GM21723 (cell line): ENCODE data around the gene IWS1.

Experiments
- ATAC-seq: cut with Tn5 transposase; IDR thresholded peaks from one replicate; pipeline ENCODE4 v1.9.1; 2021; ENCODE audit warnings: mild to moderate bottlenecking, moderate library complexity; ENCODE audit not compliant: unreplicated experiment

IWS1 gene

GRCh38 chr2:127506510-127506909, 19.8 kb downstream of the IWS1 start:
- no peak for ATAC-seq

- no peak for ATAC-seq
Observed at GRCh38 chr2:127504552-127505430, 21.5 kb downstream of the IWS1 start.

DNA sequence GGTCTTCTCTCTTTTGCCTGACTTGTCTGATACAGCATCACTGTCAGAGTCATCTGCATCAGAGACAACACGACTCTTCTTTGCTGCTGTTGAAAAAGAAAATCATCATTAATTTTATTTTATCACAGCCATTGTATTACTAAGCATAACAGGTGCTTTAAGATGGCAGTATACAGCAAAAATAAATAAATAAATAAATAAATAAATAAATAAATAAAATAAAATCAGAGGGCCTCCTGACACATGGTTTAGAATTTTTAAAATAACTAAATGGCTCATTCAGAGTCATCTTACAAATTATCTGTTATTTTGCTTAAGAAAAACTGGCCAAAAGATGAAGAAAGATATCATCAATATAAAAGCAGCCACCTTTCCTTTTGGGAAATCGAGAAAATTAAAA, 22.8 kb downstream of the IWS1 start:
- no peak for ATAC-seq

DNA sequence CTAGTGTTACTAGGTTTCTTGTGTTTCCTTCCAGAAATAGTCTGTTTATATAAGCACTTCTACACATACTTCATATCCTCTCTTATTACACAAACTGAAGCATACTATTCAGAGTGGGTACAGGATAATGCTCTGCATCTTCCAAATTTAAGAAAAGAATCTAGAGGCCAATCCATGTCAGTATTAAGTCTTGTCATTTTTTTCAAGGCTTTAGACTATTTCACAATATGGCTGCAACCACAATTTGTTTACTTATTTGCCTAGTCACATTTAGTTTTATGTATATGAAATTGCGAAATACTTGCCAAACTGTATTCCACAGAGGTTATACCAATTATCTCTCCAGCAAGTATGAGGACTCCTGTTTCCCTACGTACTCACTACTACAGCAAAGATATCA, 27.9 kb downstream of the IWS1 start:
- ATAC-seq, result no peak

DNA sequence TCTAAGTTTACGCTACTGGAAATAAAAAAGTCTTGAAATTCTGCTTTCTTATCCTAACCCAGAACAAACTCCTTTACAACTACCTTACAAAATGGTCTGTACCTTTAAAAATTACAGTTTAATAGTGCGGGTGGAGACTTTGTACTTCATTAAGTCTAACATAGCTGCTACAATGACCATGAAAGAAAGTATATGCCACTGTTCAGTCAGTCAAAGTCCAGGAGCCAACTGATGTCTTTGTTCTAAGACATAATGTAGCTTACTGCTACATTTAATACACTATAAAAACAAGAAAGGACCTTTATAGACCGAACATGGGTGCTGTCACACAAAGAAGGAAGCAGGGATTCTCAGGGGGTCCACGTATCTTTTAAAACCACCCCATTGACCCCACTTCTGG, 36.0 kb downstream of the IWS1 start:
- ATAC-seq, result no peak

DNA sequence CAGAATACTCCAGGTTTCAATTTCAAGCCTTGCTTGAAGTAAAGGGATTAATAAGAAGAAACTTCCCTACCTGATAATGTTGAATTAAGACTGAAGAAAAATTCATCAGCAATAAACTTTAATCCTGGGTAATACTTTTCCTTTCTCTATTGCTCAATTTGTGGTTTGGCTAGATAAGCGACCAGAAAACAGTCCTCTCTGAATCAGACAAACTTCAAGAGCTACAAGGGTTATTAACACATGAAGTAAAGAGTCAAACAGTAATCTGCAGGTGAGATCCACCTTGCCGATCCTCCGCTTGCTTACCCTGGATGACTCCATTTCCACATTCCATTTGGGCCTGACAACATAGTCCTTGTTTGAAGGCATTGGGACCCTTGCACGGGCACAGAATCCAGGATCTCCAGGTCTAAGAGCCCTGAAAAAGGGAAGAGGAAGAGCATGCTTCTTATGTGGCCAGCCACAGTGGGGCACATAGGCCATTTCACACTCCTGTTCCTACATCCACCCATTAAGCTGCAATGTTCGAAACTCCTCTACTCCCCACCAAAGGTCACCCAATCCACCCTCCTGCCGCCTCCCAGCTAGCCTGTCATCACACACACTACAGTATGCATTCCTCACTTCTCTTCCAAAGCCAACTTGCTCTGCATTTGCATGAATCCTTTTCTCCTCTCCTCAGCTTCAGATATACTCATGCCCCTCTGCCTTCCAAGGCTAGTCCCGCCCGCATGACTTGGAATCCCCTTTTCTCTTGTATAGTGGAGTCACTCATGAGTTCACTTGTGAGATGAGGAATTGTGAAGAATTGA, 39.8 kb downstream of the IWS1 start:
- ATAC-seq, result no peak

DNA sequence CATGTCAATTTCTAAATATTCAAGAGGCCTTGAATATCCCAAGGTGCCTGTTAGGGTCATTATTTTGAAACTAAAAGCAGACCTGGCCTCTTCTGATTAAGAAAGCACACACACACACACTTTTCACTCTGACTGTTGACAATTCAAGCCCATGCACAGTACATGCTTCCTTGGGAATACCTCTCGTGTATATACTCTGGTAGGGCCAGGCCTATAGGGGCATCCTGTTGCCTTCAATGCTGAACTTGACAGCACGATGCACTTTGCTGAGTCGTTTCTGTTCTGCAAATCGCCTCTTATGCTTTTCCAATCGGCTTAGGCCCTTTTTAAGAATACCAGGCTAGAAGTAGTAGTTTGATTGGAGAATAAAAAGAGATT, 40.6 kb downstream of the IWS1 start:
- no peak for ATAC-seq

DNA sequence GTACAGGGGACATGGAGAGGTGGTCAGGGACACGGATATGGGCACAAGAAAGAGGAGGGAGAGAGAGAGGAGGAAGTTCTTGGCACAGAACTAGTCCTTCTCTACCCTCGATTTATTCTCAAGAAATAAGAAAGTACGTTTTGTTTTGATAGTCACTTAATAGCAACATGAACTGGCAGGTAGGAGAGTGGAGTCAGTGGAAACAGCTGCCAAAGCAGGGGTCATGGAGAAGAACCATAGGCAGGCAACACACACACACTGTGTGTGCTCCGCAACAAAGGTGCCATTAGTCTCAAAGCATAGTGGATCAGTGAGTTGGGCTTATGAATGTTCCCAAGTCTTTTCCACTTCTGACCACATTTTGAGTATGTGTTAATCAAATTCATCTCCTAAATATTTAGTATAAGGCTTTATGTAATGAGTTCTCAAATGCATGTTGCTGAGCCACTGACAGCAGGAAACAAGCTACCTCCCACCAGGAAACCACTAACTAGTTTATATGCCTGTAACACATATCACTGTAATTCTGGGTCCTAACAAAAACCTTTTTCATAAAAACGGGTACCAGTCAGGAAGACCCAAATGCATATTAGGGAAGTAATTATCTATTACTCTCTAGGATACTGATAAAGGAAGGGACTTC, 41.1 kb downstream of the IWS1 start:
- no peak for ATAC-seq

GRCh38 chr2:127482031-127482430, 44.3 kb downstream of the IWS1 start:
- ATAC-seq, result no peak

DNA sequence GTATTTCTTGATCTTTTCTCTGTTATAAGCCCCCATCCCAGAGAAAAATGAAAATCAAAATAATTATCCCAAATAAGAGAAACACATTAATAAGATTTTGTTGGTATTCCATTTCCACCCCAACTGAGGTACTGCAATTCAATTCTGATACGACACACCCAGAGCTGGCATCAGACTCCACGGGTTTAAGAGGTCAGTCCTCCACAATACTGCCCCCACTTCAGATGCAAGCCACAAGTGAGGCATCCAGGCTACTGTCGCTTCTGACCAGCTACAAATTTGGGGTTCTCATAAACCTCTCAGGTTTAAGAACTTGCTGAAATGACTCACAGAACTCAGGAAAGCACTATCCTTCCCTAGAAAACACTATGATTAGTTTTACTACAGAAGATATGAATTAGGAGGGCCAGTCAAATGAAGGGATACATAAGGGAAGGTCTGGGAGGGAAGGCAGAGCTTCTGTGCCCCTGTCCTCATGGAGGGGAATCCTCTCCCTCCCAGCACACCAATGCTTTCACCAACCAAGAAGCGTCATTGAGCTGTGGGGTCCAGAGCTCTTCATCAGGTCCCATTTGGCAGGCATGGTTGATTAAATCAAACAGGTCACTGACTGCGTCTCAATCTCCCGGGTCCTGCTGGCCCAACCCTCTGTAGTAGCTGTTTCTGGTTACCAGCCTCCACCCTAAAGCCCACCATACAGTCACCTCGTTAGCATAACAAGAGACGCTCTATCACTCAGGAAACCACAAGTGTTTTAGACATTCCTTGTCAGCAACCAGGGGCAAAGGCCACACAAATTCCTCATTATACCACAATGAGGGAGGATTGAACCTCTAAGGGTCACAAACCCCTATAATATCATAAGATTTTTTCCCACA, 46.2 kb downstream of the IWS1 start:
- no peak for ATAC-seq

DNA sequence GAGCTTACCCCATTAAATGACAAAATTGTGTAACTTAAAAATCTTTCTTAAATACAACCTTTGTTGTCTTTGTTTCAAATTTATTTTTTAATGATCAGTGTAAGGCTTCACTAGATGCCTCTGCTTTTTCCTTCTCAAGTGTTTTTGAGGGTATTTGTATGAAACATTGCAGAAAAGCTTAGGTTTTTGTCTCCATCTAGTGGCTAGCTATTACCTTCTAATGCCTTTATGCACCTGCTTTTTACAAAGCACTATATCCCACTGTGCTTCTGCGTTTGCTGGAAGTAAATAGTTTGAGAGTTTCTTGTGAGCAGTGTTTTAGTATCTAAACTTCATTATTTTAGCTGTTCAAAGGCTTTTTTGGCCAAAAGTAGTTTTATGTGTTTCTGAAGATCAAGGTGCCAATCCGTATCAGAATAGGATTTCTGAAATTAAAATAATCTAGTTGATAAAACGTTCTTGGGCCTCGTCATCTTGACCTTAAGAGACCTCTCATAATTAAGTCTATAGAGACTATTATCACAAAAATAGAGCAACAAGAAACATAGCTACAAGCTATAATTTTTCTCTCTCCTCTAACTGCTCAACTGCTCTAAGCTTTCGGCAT, 47.0 kb downstream of the IWS1 start:
- peak; percentile 57 for ATAC-seq

DNA sequence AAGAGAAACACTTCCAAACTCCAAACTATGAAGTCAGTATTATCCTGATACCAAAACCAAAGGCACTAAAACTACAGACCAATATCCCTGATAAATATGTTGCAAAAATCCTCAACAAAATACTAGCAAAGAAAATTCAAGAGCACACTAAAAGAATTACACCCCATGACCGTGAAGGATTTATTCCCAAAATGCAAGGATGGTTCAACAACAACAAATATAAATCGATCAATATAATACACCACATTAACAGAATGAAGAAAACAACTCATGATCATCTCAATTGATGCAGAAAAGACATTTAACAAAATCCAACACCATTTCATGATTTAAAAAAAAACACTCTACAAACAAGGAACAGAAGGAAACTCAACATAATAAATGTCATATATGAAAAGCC, 50.5 kb downstream of the IWS1 start:
- ATAC-seq, result no peak

DNA sequence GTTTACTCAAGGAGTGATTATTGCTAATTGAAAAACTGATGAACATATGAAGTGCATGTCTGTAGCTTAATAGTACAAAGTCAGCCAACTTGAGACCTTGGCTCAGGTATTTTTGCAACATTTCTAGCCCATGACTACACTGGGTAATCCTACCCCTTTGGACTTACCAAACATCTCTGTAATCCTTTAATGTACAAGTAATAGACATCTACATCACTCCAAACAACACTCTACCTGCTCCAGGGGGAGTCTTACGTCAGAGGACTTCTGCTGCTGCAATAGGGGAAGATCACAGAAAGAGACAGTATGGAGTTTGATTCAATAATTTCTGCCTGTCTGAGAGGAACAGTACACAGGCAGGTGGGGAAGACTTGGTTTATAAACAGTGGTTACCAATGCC, 54.0 kb downstream of the IWS1 start:
- ATAC-seq, result no peak

DNA sequence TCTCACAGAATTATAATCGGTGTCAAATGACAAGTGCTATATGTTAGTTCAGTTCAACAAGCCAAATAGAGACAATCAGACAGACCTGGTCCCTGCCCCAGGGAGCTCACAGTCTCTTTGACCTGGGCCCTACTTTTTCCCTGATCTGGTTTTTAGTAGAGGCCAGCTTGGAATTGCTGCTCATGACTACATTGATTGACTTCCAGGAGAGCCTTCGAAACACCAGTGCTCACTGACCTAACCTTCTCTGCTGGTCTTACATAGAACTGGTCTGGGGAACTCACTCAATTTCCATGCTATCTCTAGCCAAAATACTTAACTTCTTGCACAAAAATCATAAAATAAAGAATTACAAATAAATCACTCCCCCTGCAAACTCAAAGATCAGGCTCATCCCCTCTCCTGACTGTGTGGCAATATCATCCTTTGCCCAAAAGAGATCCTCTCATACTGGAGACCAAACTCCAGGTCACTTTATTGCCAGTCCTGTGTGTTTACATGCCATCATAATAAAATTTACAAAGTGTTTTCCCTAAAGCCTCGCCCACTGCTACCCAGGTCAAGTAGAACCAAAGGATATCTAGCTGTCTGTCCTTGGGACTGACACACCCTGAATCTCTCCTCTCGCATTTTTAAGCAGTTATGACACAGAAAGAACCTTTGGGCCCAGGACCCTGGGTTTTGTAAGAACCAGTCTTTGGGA, 54.9 kb downstream of the IWS1 start:
- ATAC-seq, result no peak

DNA sequence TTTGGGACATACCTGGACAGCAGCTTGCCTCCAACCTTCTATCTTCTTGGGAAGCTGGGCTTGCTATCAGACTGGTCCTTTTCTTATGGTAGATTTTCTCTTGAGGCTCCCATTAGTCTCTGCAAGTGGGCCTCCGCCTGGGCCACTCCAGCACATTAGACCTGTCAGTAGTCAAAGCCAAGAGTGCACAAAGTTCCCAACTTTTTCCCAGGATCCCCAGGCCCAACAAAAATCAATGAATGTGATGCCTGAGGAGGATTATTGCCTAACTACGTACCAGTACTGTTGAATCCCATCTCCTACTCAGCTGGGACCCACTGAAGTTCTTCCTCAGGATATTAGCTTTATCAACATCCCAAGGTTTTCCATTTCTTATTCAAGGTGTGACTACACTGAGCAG, 56.3 kb downstream of the IWS1 start:
- ATAC-seq, result no peak

GRCh38 chr2:127469051-127469450, 57.2 kb downstream of the IWS1 start:
- no peak for ATAC-seq

GRCh38 chr2:127465258-127465657, 61.0 kb downstream of the IWS1 start:
- ATAC-seq, result no peak

DNA sequence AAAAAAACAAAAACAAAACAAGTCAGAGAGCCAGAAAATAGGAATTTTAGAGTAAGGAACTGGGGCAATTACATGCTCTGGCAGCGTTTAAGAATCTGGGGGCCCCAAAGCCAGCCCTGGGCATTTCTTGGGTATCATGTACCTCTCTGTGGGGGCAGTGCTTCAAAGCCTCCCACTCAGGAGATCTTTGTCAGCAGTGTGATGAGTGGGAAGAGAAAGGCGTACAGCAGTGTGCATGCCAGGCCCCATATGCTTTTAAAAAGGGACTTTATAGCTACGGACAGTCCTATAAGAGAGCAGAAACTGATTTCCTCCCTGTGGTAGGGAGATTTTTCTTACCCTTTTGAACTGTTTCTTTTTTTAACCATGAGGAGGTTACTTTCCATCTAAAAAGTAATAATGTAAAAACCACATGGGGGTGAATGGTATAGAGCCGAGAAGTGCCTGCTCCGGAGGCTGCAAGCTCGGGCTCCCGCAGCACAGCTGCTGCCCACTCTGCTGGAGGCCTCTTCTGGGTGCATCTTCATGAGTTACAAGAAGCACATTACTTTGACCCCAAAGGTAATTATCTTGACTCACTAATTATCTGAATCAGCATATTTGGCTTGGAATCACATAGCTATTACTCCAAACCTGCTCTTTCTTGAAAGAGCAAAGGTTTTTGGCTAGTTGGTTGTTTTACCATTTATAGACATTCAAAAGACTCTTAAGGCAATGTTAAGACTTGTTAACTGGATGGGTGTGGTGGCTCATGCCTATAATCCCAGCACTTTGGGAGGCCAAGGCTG, 61.6 kb downstream of the IWS1 start:
- no peak for ATAC-seq
